Measurements from ENCODE around the gene BBS7.

BBS7 gene

DNA sequence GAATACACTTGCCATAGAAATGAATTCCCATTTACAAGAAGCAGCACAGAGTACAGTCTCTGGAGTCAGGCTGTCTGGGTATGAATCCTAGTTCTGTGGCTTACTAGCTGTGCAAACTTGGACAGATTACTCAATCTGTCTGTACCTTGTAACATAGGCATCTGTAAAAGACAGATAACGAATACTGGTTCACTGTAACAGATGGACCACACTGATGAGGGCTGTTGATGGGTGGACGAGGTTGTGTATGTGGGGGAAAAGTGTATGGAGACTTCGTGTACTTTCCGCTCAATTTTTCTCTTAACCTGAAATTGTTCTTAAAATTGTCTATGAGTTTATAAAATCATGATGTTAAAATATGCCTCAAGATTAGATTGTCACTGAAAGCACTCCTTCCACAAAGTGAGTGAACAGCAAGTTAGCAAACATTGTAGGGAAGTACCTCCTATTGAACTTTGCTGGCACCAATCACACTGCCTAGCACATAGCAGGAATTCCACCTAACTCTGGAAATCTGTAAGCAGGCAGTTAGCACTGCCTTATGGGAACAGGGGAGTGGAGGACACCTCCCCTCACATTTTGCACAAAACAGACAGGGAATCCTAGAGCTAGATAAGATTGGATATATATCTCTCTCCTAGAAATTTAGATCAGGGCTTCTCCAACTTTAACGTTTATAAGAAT is 75.6 kb downstream of the BBS7 start:
- H3K27me3 Mint-ChIP-seq: peaks cover 4% of the 10 kb centered on the region
- no peaks in the 10 kb centered on the region for H3K36me3 Mint-ChIP-seq
- H3K9me3 Mint-ChIP-seq: no peaks in the 10 kb centered on the region
- CTCF ChIA-PET: no interaction called here
- H3K4me3 Mint-ChIP-seq: no peak overlapping the region
- peaks cover 23% of the 10 kb centered on the region for H3K4me1 Mint-ChIP-seq
- H3K27ac Mint-ChIP-seq: no peak overlapping the region
- no peak for DNase-seq

DNA sequence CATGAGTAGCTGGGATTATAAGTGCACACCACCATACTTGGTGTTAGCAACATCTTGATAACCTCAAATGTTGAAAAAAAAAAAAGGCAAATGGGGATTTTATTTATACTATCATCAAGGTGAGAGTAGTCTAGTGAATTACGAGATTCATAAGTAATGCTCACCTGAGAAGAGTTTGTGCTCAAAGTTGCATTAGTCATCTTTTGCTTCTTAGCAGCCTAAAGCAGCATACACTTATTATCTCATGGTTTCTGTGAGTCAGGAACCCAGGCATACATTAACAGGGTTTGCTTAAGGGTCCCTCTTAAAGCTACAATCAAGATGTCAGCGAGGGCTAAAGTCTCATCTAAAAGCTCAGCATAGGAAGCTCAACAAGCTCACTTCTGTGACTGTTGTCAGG is 77.3 kb downstream of the BBS7 start:
- H3K27me3 Mint-ChIP-seq: peaks cover 7% of the 10 kb centered on the region
- CTCF ChIA-PET: no interaction called here
- no peak overlapping the region for H3K27ac Mint-ChIP-seq
- peaks cover 17% of the 10 kb centered on the region for H3K4me1 Mint-ChIP-seq
- no peak for DNase-seq
- H3K36me3 Mint-ChIP-seq: no peaks in the 10 kb centered on the region
- H3K4me3 Mint-ChIP-seq: no peak overlapping the region
- no peaks in the 10 kb centered on the region for H3K9me3 Mint-ChIP-seq

- CTCF ChIA-PET: no interaction called here
- no peak for DNase-seq
Measured at GRCh38 chr4:121791481-121791880, 78.8 kb downstream of the BBS7 start.

GRCh38 chr4:121790976-121791375 is 79.3 kb downstream of the BBS7 start:
- Mint-ChIP-seq H3K36me3 (no peaks in the 10 kb centered on the region), H3K27ac (no peak overlapping the region), H3K4me3 (no peak overlapping the region), H3K9me3 (no peaks in the 10 kb centered on the region), H3K4me1 (peaks cover 13% of the 10 kb centered on the region), H3K27me3 (peaks cover 10% of the 10 kb centered on the region)
- DNase-seq: no peak
- CTCF ChIA-PET: no interaction called here

More at GRCh38 chr4:121791481-121791880, 78.8 kb downstream of the BBS7 start:
- peaks cover 17% of the 10 kb centered on the region for H3K4me1 Mint-ChIP-seq
- no peak overlapping the region for H3K4me3 Mint-ChIP-seq
- peaks cover 10% of the 10 kb centered on the region for H3K27me3 Mint-ChIP-seq
- H3K36me3 Mint-ChIP-seq: no peaks in the 10 kb centered on the region
- H3K27ac Mint-ChIP-seq: no peak overlapping the region
- H3K9me3 Mint-ChIP-seq: no peaks in the 10 kb centered on the region

- DNase-seq: no peak
- Mint-ChIP-seq H3K4me3 (no peak overlapping the region), H3K4me1 (peaks cover 6% of the 10 kb centered on the region), H3K36me3 (no peaks in the 10 kb centered on the region), H3K27ac (no peak overlapping the region), H3K27me3 (peaks cover 16% of the 10 kb centered on the region), H3K9me3 (no peaks in the 10 kb centered on the region)
- CTCF ChIA-PET: interaction anchor here (0.7 kb wide), 1 partner anchor 419 kb away, joined by 3 read pairs; no protein-coding TSS in a partner anchor
Measured at GRCh38 chr4:121789960-121790829, 80.1 kb downstream of the BBS7 start.

- Mint-ChIP-seq H3K4me1 (peaks cover 3% of the 10 kb centered on the region), H3K9me3 (no peaks in the 10 kb centered on the region), H3K36me3 (no peaks in the 10 kb centered on the region), H3K27ac (no peak overlapping the region), H3K27me3 (peaks cover 22% of the 10 kb centered on the region), H3K4me3 (no peak overlapping the region)
- CTCF ChIA-PET: interaction anchor here (0.7 kb wide), 1 partner anchor 419 kb away, joined by 3 read pairs; no protein-coding TSS in a partner anchor
- DNase-seq: no peak
Measured at GRCh38 chr4:121789455-121789854, 80.8 kb downstream of the BBS7 start.

DNA sequence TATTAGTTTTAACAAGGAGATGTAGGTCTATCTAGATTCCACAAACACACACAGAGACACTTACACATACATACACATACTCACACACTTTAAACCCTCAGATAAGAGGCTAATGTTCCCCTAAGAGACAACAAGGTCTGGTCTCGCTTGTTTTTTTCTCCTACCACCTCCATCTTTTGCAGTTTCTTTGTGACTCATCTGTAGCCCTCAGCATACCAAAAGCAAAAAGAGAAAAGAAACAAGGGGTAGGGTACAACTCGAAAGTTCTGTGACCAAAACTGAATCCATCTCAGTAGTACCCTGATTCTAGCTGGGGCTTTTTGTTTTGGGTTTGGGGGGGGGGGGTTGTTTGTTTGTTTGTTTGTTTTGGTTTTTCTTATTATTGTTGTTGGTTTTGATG is 81.4 kb downstream of the BBS7 start:
- Mint-ChIP-seq H3K4me1 (peaks cover 2% of the 10 kb centered on the region), H3K27me3 (peaks cover 25% of the 10 kb centered on the region), H3K36me3 (no peaks in the 10 kb centered on the region), H3K4me3 (no peak overlapping the region), H3K9me3 (no peaks in the 10 kb centered on the region), H3K27ac (no peak overlapping the region)
- CTCF ChIA-PET: no interaction called here
- no peak for DNase-seq

- CTCF ChIA-PET: interaction anchor here (1.4 kb wide), 1 partner anchor 49 kb away, joined by 3 read pairs; no protein-coding TSS in a partner anchor
- Mint-ChIP-seq H3K27ac (no peak overlapping the region), H3K36me3 (no peaks in the 10 kb centered on the region), H3K27me3 (peaks cover 40% of the 10 kb centered on the region), H3K4me1 (peaks cover 2% of the 10 kb centered on the region), H3K4me3 (no peak overlapping the region), H3K9me3 (no peaks in the 10 kb centered on the region)
- no peak for DNase-seq
Measured at GRCh38 chr4:121786221-121786620, 84.1 kb downstream of the BBS7 start.

GRCh38 chr4:121785479-121785878 is 84.8 kb downstream of the BBS7 start:
- CTCF ChIA-PET: interaction anchor here (1.4 kb wide), 1 partner anchor 49 kb away, joined by 3 read pairs; no protein-coding TSS in a partner anchor
- no peak for DNase-seq
- no peaks in the 10 kb centered on the region for H3K9me3 Mint-ChIP-seq
- peaks cover 2% of the 10 kb centered on the region for H3K4me1 Mint-ChIP-seq
- peaks cover 42% of the 10 kb centered on the region for H3K27me3 Mint-ChIP-seq
- no peak overlapping the region for H3K4me3 Mint-ChIP-seq
- H3K27ac Mint-ChIP-seq: no peak overlapping the region
- no peaks in the 10 kb centered on the region for H3K36me3 Mint-ChIP-seq

DNA sequence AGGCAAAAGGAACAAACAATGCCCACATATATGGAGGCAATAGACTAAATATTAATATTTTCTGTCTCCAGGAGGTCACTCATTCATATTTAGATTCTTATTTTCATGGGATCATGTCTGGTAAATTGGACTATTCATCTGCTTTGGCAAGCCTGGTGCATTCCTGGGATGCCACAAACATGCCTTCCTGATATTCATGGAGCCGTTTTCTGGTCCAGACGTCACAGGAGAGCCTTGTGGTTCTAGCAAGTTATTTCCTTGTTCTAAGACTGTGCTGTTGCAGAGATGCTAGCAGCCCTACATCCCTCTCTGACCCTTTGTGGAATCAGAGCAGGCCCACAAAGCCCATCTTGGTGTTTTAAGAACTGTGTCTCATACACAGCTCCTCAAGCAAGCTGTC is 85.3 kb downstream of the BBS7 start:
- DNase-seq: no peak
- H3K4me1 Mint-ChIP-seq: peaks cover 2% of the 10 kb centered on the region

DNA sequence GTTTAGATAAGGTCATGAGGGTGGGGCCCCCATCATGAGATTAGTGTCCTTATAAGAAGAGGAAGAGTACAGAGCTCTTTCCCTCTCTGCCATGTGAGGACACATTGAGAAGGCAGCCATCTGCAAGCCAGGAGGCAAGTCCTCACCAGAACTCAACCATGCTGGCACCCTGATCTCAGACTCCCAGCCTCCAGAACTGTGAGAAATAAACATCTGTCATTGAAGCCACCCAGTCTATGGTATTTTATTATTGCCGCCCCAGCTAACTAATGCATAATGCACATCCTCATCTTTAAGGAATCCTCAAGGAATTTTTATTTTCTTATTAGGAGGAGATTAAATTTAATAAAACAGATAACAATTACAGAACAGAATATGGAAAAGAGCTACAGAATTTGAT is 85.9 kb downstream of the BBS7 start:
- Mint-ChIP-seq H3K9me3 (no peaks in the 10 kb centered on the region), H3K36me3 (no peaks in the 10 kb centered on the region), H3K4me1 (peaks cover 2% of the 10 kb centered on the region), H3K4me3 (no peak overlapping the region), H3K27ac (no peak overlapping the region), H3K27me3 (peaks cover 45% of the 10 kb centered on the region)
- no peak for DNase-seq
- CTCF ChIA-PET: no interaction called here

More for the DNA sequence above, 85.3 kb downstream of the BBS7 start:
- Mint-ChIP-seq H3K9me3 (no peaks in the 10 kb centered on the region), H3K27ac (no peak overlapping the region), H3K36me3 (no peaks in the 10 kb centered on the region), H3K27me3 (peaks cover 44% of the 10 kb centered on the region), H3K4me3 (no peak overlapping the region)
- CTCF ChIA-PET: no interaction called here

- CTCF ChIA-PET: no interaction called here
- H3K27me3 Mint-ChIP-seq: peaks cover 43% of the 10 kb centered on the region
- no peak for DNase-seq
Measured at GRCh38 chr4:121783210-121783609, 87.1 kb downstream of the BBS7 start.

GRCh38 chr4:121778991-121779628 is 91.2 kb downstream of the BBS7 start:
- Mint-ChIP-seq H3K4me1 (no peaks in the 10 kb centered on the region), H3K9me3 (no peaks in the 10 kb centered on the region), H3K36me3 (no peaks in the 10 kb centered on the region), H3K4me3 (no peak overlapping the region), H3K27me3 (peaks cover 42% of the 10 kb centered on the region), H3K27ac (no peak overlapping the region)
- CTCF ChIA-PET: no interaction called here
- DNase-seq: no peak

More at GRCh38 chr4:121783210-121783609, 87.1 kb downstream of the BBS7 start:
- no peak overlapping the region for H3K4me3 Mint-ChIP-seq
- H3K9me3 Mint-ChIP-seq: no peaks in the 10 kb centered on the region
- H3K4me1 Mint-ChIP-seq: no peaks in the 10 kb centered on the region
- no peaks in the 10 kb centered on the region for H3K36me3 Mint-ChIP-seq
- H3K27ac Mint-ChIP-seq: no peak overlapping the region

GRCh38 chr4:121777625-121778024 is 92.6 kb downstream of the BBS7 start:
- Mint-ChIP-seq H3K4me3 (no peak overlapping the region), H3K4me1 (no peaks in the 10 kb centered on the region), H3K36me3 (no peaks in the 10 kb centered on the region), H3K27me3 (peaks cover 42% of the 10 kb centered on the region), H3K27ac (no peak overlapping the region), H3K9me3 (no peaks in the 10 kb centered on the region)
- CTCF ChIA-PET: no interaction called here
- no peak for DNase-seq
